ENCODE measurements around the gene OPN5.

The OPN5 gene

GRCh38 chr6:47819461-47819860, 37.6 kb downstream of the OPN5 start:
- TF ChIP-seq OSR1 (CRISPR knock-in tag; IDR thresholded peaks at IDR 0.05) (no peak), RARB (CRISPR knock-in tag; IDR thresholded peaks at IDR 0.05) (no peak), TOX (CRISPR knock-in tag; IDR thresholded peaks at IDR 0.05; ENCODE audit: borderline replicate concordance) (no peak)
- ATAC-seq, result no peak

GRCh38 chr6:47822856-47823554, 41.2 kb downstream of the OPN5 start:
- TF ChIP-seq ISL1 (CRISPR knock-in tag; IDR thresholded peaks at IDR 0.05) (no peak), CREB5 (CRISPR knock-in tag; IDR thresholded peaks at IDR 0.05; ENCODE audit: low read depth) (no peak), SNAI2 (CRISPR knock-in tag; IDR thresholded peaks at IDR 0.05) (no peak), TSHZ2 (CRISPR knock-in tag; IDR thresholded peaks at IDR 0.05) (no peak), ARNTL (CRISPR knock-in tag; IDR thresholded peaks at IDR 0.05; ENCODE audit: borderline replicate concordance, low read depth) (no peak), ZNF70 (CRISPR knock-in tag; IDR thresholded peaks at IDR 0.05) (no peak), TOX (CRISPR knock-in tag; IDR thresholded peaks at IDR 0.05; ENCODE audit: borderline replicate concordance) (no peak), POU6F1 (CRISPR knock-in tag; IDR thresholded peaks at IDR 0.05; ENCODE audit: borderline replicate concordance, low read depth) (no peak), PATZ1 (CRISPR knock-in tag; IDR thresholded peaks at IDR 0.05; ENCODE audit: borderline replicate concordance) (no peak), RARB (CRISPR knock-in tag; IDR thresholded peaks at IDR 0.05) (no peak), TCF4 (CRISPR knock-in tag; IDR thresholded peaks at IDR 0.05; ENCODE audit: borderline replicate concordance) (no peak), ZNF8 (CRISPR knock-in tag; IDR thresholded peaks at IDR 0.05) (no peak), ZC3H10 (CRISPR knock-in tag; IDR thresholded peaks at IDR 0.05) (no peak), OSR1 (CRISPR knock-in tag; IDR thresholded peaks at IDR 0.05) (no peak), CSDC2 (CRISPR knock-in tag; IDR thresholded peaks at IDR 0.05) (no peak)
- ATAC-seq, result no peak

- ATAC-seq, result no peak
- no peak for TF ChIP-seq ARNTL (CRISPR knock-in tag; IDR thresholded peaks at IDR 0.05; ENCODE audit: borderline replicate concordance, low read depth)
- no peak for TF ChIP-seq GLIS3 (CRISPR knock-in tag; IDR thresholded peaks at IDR 0.05)
- no peak for TF ChIP-seq TCF4 (CRISPR knock-in tag; IDR thresholded peaks at IDR 0.05; ENCODE audit: borderline replicate concordance)
- TF ChIP-seq TSHZ2 (CRISPR knock-in tag; IDR thresholded peaks at IDR 0.05), result no peak
- no peak for TF ChIP-seq ZC3H10 (CRISPR knock-in tag; IDR thresholded peaks at IDR 0.05)
- TF ChIP-seq PATZ1 (CRISPR knock-in tag; IDR thresholded peaks at IDR 0.05; ENCODE audit: borderline replicate concordance), result no peak
- no peak for TF ChIP-seq RARB (CRISPR knock-in tag; IDR thresholded peaks at IDR 0.05)
- no peak for TF ChIP-seq ZFP30 (CRISPR knock-in tag; IDR thresholded peaks at IDR 0.05)
- TF ChIP-seq TOX (CRISPR knock-in tag; IDR thresholded peaks at IDR 0.05; ENCODE audit: borderline replicate concordance), result no peak
- no peak for TF ChIP-seq POU6F1 (CRISPR knock-in tag; IDR thresholded peaks at IDR 0.05; ENCODE audit: borderline replicate concordance, low read depth)
- no peak for TF ChIP-seq ZNF8 (CRISPR knock-in tag; IDR thresholded peaks at IDR 0.05)
- no peak for TF ChIP-seq ISL1 (CRISPR knock-in tag; IDR thresholded peaks at IDR 0.05)
- TF ChIP-seq CSRNP3 (CRISPR knock-in tag; IDR thresholded peaks at IDR 0.05), result no peak
These were observed 50.7 kb downstream of the OPN5 start for GRCh38 chr6:47832386-47833100.

Data from SK-N-SH treated with all-trans-retinoic acid at 6 μM for 48 hours (cell line).